Keratinocyte (primary cell): ENCODE results near the gene NR3C2.

Experiments used
- CTCF ChIP-seq, 3 experiments: IDR thresholded peaks in 1 of 3; conservative IDR thresholded peaks in 1 of 3; optimal IDR thresholded peaks in 1 of 3; 2 replicates in 2 of 3; 3 replicates in 1 of 3; pipeline versions ENCODE3 to v1.5.1; 2011; ENCODE audit warnings: low read length in 3 of 3, mild to moderate bottlenecking in 3 of 3, moderate library complexity in 2 of 3, control low read depth in 1 of 3, inconsistent platforms in 1 of 3; ENCODE audit not compliant: insufficient read depth in 2 of 3; ENCODE audit errors: extremely low read depth in 1 of 3
- EZH2 ChIP-seq: IDR thresholded peaks from one replicate; pipeline ENCODE4 v1.6.1; 2012; ENCODE audit warnings: inconsistent platforms, mild to moderate bottlenecking, low read length, moderate library complexity

- TF ChIP-seq CTCF (optimal IDR thresholded peaks at IDR 0.05 in 1 of 3, IDR thresholded peaks at IDR 0.05 in 1 of 3, conservative IDR thresholded peaks at IDR 0.05 in 1 of 3; ENCODE audit: extremely low read depth in 1 of 3, insufficient read depth in 2 of 3, low read length in 3 of 3) (no peak), EZH2 (no peak)
These were observed 166.9 kb downstream of the NR3C2 start for GRCh38 chr4:148275266-148275665.
